ENCODE measurements around the gene AMOTL1. TPM values are rescaled to one million over a fixed set of nuclear protein-coding genes. Genes with fewer than 3 reads are reported as not detected.

The AMOTL1 gene
- total and polyA plus RNA-seq, 2 donors (not counting 3 experiments of a cell fraction or from before 2014, with no cell fraction given) = 12.5 to 37.8 TPM

DNA sequence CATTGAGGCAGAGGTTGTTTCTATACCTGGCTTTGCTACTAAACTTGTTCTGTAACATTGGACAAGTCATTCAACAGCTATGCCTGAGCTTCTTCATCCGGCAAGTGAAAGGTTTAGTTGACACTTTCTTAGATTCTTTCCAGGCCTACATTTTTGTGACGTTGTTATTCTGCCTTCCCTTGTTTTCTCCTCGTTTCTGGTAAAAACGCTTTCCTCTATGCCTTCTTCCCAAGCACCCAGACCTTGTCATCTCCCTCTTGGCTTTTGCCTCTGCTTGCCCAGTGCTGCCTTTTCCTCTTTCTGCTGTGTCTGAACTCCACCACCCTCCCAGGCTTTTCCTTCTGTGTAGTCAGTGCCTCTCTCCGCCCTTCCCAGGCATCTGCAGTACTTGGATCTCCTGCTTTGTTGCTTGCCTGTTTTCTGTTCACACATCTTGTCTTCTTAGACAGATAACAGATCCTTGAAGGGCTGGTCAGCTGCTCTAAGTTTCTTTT is 1.4 kb upstream of the AMOTL1 start:
- intact Hi-C loops (cut with micrococcal nuclease) = loop anchor here (5.0 to 10.0 kb wide), 2 partner anchors 206 to 222 kb away; partner anchors contain the start of genes CWC15, FUT4 and KDM4D
- TF ChIP-seq MYC (IDR thresholded peaks at IDR 0.05; ENCODE audit: low read depth, low read length) (no peak), GATA2 (IDR thresholded peaks at IDR 0.05; ENCODE audit: insufficient read depth, insufficient read length, low read depth, low read length) (no peak), POLR2A (IDR thresholded peaks at IDR 0.05; ENCODE audit: low read depth, low read length) (no peak), EZH2 (IDR thresholded peaks at IDR 0.05; ENCODE audit: borderline replicate concordance, low read depth, low read length, severe bottlenecking) (no peak), POLR2AphosphoS5 (IDR thresholded peaks at IDR 0.05; ENCODE audit: insufficient read depth, low read depth, low read length) (no peak), JUN (IDR thresholded peaks at IDR 0.05; ENCODE audit: borderline replicate concordance, insufficient read depth, insufficient read length, low read depth) (no peak), FOS (IDR thresholded peaks at IDR 0.05; ENCODE audit: borderline replicate concordance, insufficient read depth, low read length) (no peak)
- TF ChIP-seq, protein P1, sequence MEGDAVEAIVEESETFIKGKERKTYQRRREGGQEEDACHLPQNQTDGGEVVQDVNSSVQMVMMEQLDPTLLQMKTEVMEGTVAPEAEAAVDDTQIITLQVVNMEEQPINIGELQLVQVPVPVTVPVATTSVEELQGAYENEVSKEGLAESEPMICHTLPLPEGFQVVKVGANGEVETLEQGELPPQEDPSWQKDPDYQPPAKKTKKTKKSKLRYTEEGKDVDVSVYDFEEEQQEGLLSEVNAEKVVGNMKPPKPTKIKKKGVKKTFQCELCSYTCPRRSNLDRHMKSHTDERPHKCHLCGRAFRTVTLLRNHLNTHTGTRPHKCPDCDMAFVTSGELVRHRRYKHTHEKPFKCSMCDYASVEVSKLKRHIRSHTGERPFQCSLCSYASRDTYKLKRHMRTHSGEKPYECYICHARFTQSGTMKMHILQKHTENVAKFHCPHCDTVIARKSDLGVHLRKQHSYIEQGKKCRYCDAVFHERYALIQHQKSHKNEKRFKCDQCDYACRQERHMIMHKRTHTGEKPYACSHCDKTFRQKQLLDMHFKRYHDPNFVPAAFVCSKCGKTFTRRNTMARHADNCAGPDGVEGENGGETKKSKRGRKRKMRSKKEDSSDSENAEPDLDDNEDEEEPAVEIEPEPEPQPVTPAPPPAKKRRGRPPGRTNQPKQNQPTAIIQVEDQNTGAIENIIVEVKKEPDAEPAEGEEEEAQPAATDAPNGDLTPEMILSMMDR (IDR thresholded peaks at IDR 0.05; ENCODE audit: extremely low read depth in 1 of 2, insufficient read depth in 1 of 2, low read depth in 1 of 2, low read length in 2 of 2) = no peak
- TF ChIP-seq, protein P2, sequence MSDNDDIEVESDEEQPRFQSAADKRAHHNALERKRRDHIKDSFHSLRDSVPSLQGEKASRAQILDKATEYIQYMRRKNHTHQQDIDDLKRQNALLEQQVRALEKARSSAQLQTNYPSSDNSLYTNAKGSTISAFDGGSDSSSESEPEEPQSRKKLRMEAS (IDR thresholded peaks at IDR 0.05; ENCODE audit: insufficient read depth, insufficient read length) = no peak
- no peaks in the 10 kb centered on the region for H3K36me3 ChIP-seq (ENCODE audit: control insufficient read depth in 2 of 2, extremely low read depth in 1 of 2, insufficient read depth in 2 of 2, low read length in 2 of 2)
- H3K79me2 ChIP-seq (ENCODE audit: control insufficient read depth, insufficient read depth, low read length) = peaks cover 31% of the 10 kb centered on the region
- no TSS peak for BruUV-seq (replicated peaks)
- H3K9ac ChIP-seq (replicated peaks; ENCODE audit: extremely low read depth, insufficient read depth, low read length) = no peak overlapping the region
- H3K9me3 ChIP-seq (replicated peaks; ENCODE audit: control insufficient read depth, insufficient read depth, low read length) = no peaks in the 10 kb centered on the region
- H3K4me3 ChIP-seq (replicated peaks in 1 of 3; ENCODE audit: insufficient read depth in 1 of 3, low read depth in 1 of 3, low read length in 3 of 3) = no peak overlapping the region
- DNase-seq (ENCODE audit: low read depth, low spot score) (no peak), FAIRE-seq (no peak)
- H2AFZ ChIP-seq (ENCODE audit: low read depth, low read length) = peak overlapping the region; percentile 18
- H3K4me1 ChIP-seq (ENCODE audit: control insufficient read depth, extremely low read depth, insufficient read depth, low read length) = peaks cover 19% of the 10 kb centered on the region
- no peaks in the 10 kb centered on the region for H3K27me3 ChIP-seq (ENCODE audit: control insufficient read depth in 2 of 2, insufficient read depth in 2 of 2, low read length in 2 of 2)
- peaks cover 5% of the 10 kb centered on the region for H4K20me1 ChIP-seq (replicated peaks; ENCODE audit: control insufficient read depth, extremely low read depth, insufficient read depth, low read length)
- H3K9me1 ChIP-seq (replicated peaks; ENCODE audit: control insufficient read depth, extremely low read depth, insufficient read depth, low read length) = no peaks in the 10 kb centered on the region
- H3K4me2 ChIP-seq (ENCODE audit: insufficient read depth, low read length) = no peak overlapping the region
- dilution Hi-C loops (cut with MboI; ENCODE audit: extremely low pct_ligation_motif_present, low sequenced_read_pairs) = no loop called here
- ChIA-PET CTCF (interaction anchor here (1.2 to 6.0 kb wide), 3 partner anchors 18 to 144 kb away, joined by 3 to 28 read pairs (median 5); no protein-coding TSS in a partner anchor), POLR2A (no interaction called here)
- no peak overlapping the region for H3K27ac ChIP-seq (ENCODE audit: insufficient read depth, low read depth, low read length)

All from endothelial cell of umbilical vein (primary cell).